Liver (tissue), 9 donors: ENCODE data around the gene SGSM1. TPM values are rescaled to one million over a fixed set of nuclear protein-coding genes. Genes with fewer than 3 reads are reported as not detected.
A peak's percentile ranks its signal among the peaks of the same experiment; 100 is the strongest.

Experiments used
- DNase-seq: peaks from one replicate; pipeline ENCODE4 v3.0.0-alpha.2; 2017; ENCODE audit warnings: low spot score
- H3K27ac ChIP-seq, 2 donors: one replicate each; pipeline ENCODE4 v1.7.0; 2013; ENCODE audit warnings: inconsistent platforms in 2 of 2, low read length in 2 of 2, control low read depth in 1 of 2, low read depth in 1 of 2, mild to moderate bottlenecking in 1 of 2
- H3K27me3 ChIP-seq, 4 donors: one replicate each; pipeline versions ENCODE4 v1.6.1 to v1.7.0; 2013; ENCODE audit warnings: low read length in 3 of 4, inconsistent platforms in 1 of 4, mild to moderate bottlenecking in 1 of 4, moderate library complexity in 1 of 4; ENCODE audit not compliant: control insufficient read depth in 4 of 4, insufficient read depth in 4 of 4
- H3K36me3 ChIP-seq, 4 donors: one replicate each; pipeline versions ENCODE4 v1.6.1 to v1.7.0; 2013; ENCODE audit warnings: low read length in 3 of 4, mild to moderate bottlenecking in 3 of 4, low read depth in 1 of 4, moderate library complexity in 1 of 4; ENCODE audit not compliant: control insufficient read depth in 4 of 4, insufficient read depth in 3 of 4
- H3K4me1 ChIP-seq, 4 donors: one replicate each; pipeline versions ENCODE4 v1.6.1 to v1.7.0; 2013; ENCODE audit warnings: low read length in 3 of 4, mild to moderate bottlenecking in 3 of 4, moderate library complexity in 1 of 4; ENCODE audit not compliant: control insufficient read depth in 4 of 4, insufficient read depth in 4 of 4
- H3K4me3 ChIP-seq, 3 donors: one replicate each; pipeline versions ENCODE4 v1.6.1 to v1.7.0; 2013; ENCODE audit warnings: low read length in 3 of 3, control low read depth in 1 of 3, low read depth in 1 of 3, mild to moderate bottlenecking in 1 of 3
- H3K9ac ChIP-seq, 2 donors: one replicate each; pipeline ENCODE4 v1.7.0; 2013; ENCODE audit warnings: low read length in 2 of 2, mild to moderate bottlenecking in 2 of 2, moderate library complexity in 2 of 2, control low read depth in 1 of 2, low read depth in 1 of 2
- H3K9me3 ChIP-seq, 4 donors: one replicate each; pipeline versions ENCODE4 v1.6.1 to v1.7.0; 2013; ENCODE audit warnings: low read length in 3 of 4; ENCODE audit not compliant: control insufficient read depth in 4 of 4
- ATF3 ChIP-seq: IDR thresholded peaks from 2 replicates; pipeline ENCODE4 v1.6.1; 2016; ENCODE audit warnings: antibody characterized with exemption
- CTCF ChIP-seq: fragments of 150-350 bp; IDR thresholded peaks from 2 replicates; pipeline ENCODE4 v1.5.1; 2017; ENCODE audit warnings: improper control_type of control experiment, low read depth, low read length; ENCODE audit not compliant: missing input control
- EGR1 ChIP-seq, 2 donors: IDR thresholded peaks; 2 replicates each; pipeline ENCODE4 v1.6.1; 2016 to 2018; ENCODE audit warnings: antibody characterized with exemption in 2 of 2, low read depth in 2 of 2
- FOXA1 ChIP-seq: IDR thresholded peaks from 2 replicates; pipeline ENCODE4 v1.6.1; 2016; ENCODE audit warnings: antibody characterized with exemption
- FOXA2 ChIP-seq: IDR thresholded peaks from 2 replicates; pipeline ENCODE4 v1.6.1; 2016; ENCODE audit warnings: antibody characterized with exemption
- GABPA ChIP-seq, 2 donors: IDR thresholded peaks in 1 of 2; conservative IDR thresholded peaks in 1 of 2; 2 replicates each; pipeline ENCODE4 v1.6.1; 2016; ENCODE audit warnings: antibody characterized with exemption in 2 of 2, mild to moderate bottlenecking in 1 of 2, moderate library complexity in 1 of 2
- HNF4A ChIP-seq, 2 donors: conservative IDR thresholded peaks; 2 replicates each; pipeline ENCODE4 v1.6.1; 2016; ENCODE audit warnings: antibody characterized with exemption in 2 of 2, mild to moderate bottlenecking in 2 of 2
- HNF4G ChIP-seq: IDR thresholded peaks from 2 replicates; pipeline ENCODE4 v1.6.1; 2016; ENCODE audit warnings: antibody characterized with exemption
- JUND ChIP-seq, 2 donors: IDR thresholded peaks; 2 replicates each; pipeline ENCODE4 v1.6.1; 2016; ENCODE audit warnings: antibody characterized with exemption in 2 of 2
- NR2F2 ChIP-seq: IDR thresholded peaks from 2 replicates; pipeline ENCODE4 v1.6.1; 2016; ENCODE audit warnings: antibody characterized with exemption
- RAD21 ChIP-seq, 2 donors: IDR thresholded peaks; 2 replicates each; pipeline ENCODE4 v1.6.1; 2016; ENCODE audit warnings: antibody characterized with exemption in 2 of 2, mild to moderate bottlenecking in 2 of 2
- RXRA ChIP-seq, 2 donors: IDR thresholded peaks; 2 replicates each; pipeline ENCODE4 v1.6.1; 2017 to 2018; ENCODE audit warnings: antibody characterized with exemption in 2 of 2, mild to moderate bottlenecking in 1 of 2
- SP1 ChIP-seq: IDR thresholded peaks from 2 replicates; pipeline ENCODE4 v1.6.1; 2018; ENCODE audit warnings: antibody characterized with exemption, mild to moderate bottlenecking
- TAF1 ChIP-seq: conservative IDR thresholded peaks from 2 replicates; pipeline ENCODE4 v1.6.1; 2016; ENCODE audit warnings: antibody characterized with exemption, mild to moderate bottlenecking
- YY1 ChIP-seq: IDR thresholded peaks from 2 replicates; pipeline ENCODE4 v1.6.1; 2016; ENCODE audit warnings: antibody characterized with exemption, mild to moderate bottlenecking
- ZBTB33 ChIP-seq: IDR thresholded peaks from 2 replicates; pipeline ENCODE4 v1.6.1; 2016; ENCODE audit warnings: antibody characterized with exemption
- WGBS: extraction: QIAGEN DNeasy Blood & Tissue Kit; methylation state at CpG from one replicate; pipeline ENCODE4 v1.1.7; 2013; 5-methylcytosine and 5-hydroxymethylcytosine counted together
- polyA plus RNA-seq, 2 donors: library from polyadenylated mRNA; stranded (reverse) in 1 of 2; unstranded in 1 of 2; fragments of 200-250 nt in 1 of 2; fragments of >200 nt in 1 of 2; fragmentation: Nextera tagmentation in 1 of 2; extraction: Ambion mirVana in 1 of 2; gene quantifications; one replicate each; pipeline versions ENCODE4 v1.2.1 to v1.2.3, GENCODE V29; 2013 to 2015
- total RNA-seq, 2 donors: library from RNA; depleted of rRNA; stranded (reverse); fragments of >200 nt; gene quantifications; one replicate each; pipeline ENCODE4 v1.2.3, GENCODE V29; 2014
- TF ChIP-seq, protein P1 (sequence below): IDR thresholded peaks from 2 replicates; pipeline ENCODE4 v1.6.1; 2016; ENCODE audit warnings: antibody characterized with exemption, mild to moderate bottlenecking
- donor health status: healthy.
- donor health status: healthy.
- donor health status: healthy.
- donor health status: healthy.
- donor health status: healthy.

The SGSM1 gene
- total and polyA plus RNA-seq, 4 donors = 0.08 to 0.51 (median 0.21) TPM

GRCh38 chr22:24972369-24972768 is 166.4 kb downstream of the SGSM1 start:
- no peak for TF ChIP-seq RAD21 (IDR thresholded peaks at IDR 0.05)
- no peak for TF ChIP-seq CTCF
- TF ChIP-seq RXRA (IDR thresholded peaks at IDR 0.05) = no peak
- no peak for TF ChIP-seq FOXA2
- TF ChIP-seq NR2F2 = no peak
- TF ChIP-seq SP1 = no peak
- no peak for TF ChIP-seq HNF4G
- no peak for TF ChIP-seq TAF1
- TF ChIP-seq, protein P1, sequence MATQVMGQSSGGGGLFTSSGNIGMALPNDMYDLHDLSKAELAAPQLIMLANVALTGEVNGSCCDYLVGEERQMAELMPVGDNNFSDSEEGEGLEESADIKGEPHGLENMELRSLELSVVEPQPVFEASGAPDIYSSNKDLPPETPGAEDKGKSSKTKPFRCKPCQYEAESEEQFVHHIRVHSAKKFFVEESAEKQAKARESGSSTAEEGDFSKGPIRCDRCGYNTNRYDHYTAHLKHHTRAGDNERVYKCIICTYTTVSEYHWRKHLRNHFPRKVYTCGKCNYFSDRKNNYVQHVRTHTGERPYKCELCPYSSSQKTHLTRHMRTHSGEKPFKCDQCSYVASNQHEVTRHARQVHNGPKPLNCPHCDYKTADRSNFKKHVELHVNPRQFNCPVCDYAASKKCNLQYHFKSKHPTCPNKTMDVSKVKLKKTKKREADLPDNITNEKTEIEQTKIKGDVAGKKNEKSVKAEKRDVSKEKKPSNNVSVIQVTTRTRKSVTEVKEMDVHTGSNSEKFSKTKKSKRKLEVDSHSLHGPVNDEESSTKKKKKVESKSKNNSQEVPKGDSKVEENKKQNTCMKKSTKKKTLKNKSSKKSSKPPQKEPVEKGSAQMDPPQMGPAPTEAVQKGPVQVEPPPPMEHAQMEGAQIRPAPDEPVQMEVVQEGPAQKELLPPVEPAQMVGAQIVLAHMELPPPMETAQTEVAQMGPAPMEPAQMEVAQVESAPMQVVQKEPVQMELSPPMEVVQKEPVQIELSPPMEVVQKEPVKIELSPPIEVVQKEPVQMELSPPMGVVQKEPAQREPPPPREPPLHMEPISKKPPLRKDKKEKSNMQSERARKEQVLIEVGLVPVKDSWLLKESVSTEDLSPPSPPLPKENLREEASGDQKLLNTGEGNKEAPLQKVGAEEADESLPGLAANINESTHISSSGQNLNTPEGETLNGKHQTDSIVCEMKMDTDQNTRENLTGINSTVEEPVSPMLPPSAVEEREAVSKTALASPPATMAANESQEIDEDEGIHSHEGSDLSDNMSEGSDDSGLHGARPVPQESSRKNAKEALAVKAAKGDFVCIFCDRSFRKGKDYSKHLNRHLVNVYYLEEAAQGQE = no peak
- TF ChIP-seq ZBTB33 = no peak
- TF ChIP-seq EGR1 (IDR thresholded peaks at IDR 0.05; ENCODE audit: low read depth in 2 of 2) = no peak
- TF ChIP-seq GABPA (IDR thresholded peaks at IDR 0.05 in 1 of 2, conservative IDR thresholded peaks at IDR 0.05 in 1 of 2) = no peak
- TF ChIP-seq FOXA1 = no peak
- TF ChIP-seq ATF3 = no peak
- no peak overlapping the region for H3K4me3 ChIP-seq
- no peaks in the 10 kb centered on the region for H3K9me3 ChIP-seq
- DNase-seq = no peak
- no peak overlapping the region for H3K27ac ChIP-seq
- 72% methylated on average over 2 of the region's 2 CpGs for WGBS
- H3K27me3 ChIP-seq = no peaks in the 10 kb centered on the region
- peaks cover 8 to 17% (median 13%) of the 10 kb centered on the region in 4 donors for H3K4me1 ChIP-seq
- no peak overlapping the region for H3K9ac ChIP-seq
- no peaks in the 10 kb centered on the region for H3K36me3 ChIP-seq

GRCh38 chr22:24973872-24974271 is 167.9 kb downstream of the SGSM1 start:
- H3K36me3 ChIP-seq = no peaks in the 10 kb centered on the region
- no peak for TF ChIP-seq SP1
- no peak for TF ChIP-seq HNF4G
- TF ChIP-seq CTCF = no peak
- no peak for TF ChIP-seq GABPA (IDR thresholded peaks at IDR 0.05 in 1 of 2, conservative IDR thresholded peaks at IDR 0.05 in 1 of 2)
- TF ChIP-seq RAD21 (IDR thresholded peaks at IDR 0.05) = no peak
- TF ChIP-seq JUND (IDR thresholded peaks at IDR 0.05) = no peak
- TF ChIP-seq ATF3 = no peak
- peak in 1 of 2 donors; percentile 44 for TF ChIP-seq RXRA (IDR thresholded peaks at IDR 0.05)
- no peak for TF ChIP-seq YY1
- TF ChIP-seq, protein P1 = no peak
- peak in 1 of 2 donors; percentile 63 for TF ChIP-seq HNF4A (conservative IDR thresholded peaks at IDR 0.05)
- no peak for TF ChIP-seq FOXA1
- no peak for TF ChIP-seq FOXA2
- no peak for TF ChIP-seq NR2F2

More at GRCh38 chr22:24973872-24974271, 167.9 kb downstream of the SGSM1 start:
- Histone ChIP-seq H3K9ac (no peak overlapping the region), H3K27me3 (no peaks in the 10 kb centered on the region), H3K9me3 (no peaks in the 10 kb centered on the region), H3K4me3 (no peak overlapping the region), H3K27ac (no peak overlapping the region), H3K4me1 (peaks cover 8 to 25% (median 19%) of the 10 kb centered on the region in 4 donors)
- 37% methylated on average over 6 of the region's 6 CpGs for WGBS
- no peak for DNase-seq
